ENCODE measurements around the gene NDNF.

Gene NDNF

DNA sequence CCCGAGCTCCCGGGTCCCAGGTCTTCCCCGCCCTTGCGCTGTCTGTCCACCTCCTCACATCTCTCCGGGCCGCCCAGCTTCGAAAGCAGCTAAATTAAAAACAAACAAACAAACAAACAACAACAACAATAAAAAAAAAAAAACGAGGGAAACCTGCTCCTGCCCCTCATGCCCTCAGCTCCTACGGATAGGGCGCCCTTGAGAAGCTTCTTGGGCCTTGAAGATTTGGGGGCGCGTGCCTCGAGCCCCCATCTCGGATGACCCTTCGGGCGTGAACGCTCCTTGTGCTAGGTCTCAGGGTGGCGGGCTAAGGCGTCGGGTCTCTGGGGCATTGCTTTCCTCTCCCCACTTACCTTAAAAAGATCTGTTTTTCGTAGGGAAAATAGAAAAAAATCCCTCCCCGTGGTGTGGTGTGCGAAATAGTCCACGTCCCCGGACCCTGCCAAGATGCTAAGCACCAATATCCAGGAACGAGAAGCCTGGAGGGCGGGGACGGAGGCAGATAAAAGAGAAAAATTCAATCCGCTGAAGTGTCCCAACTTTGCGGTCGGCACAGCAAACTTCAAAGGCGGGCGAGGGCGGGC, 603 bp downstream of the NDNF start:
- H3K27me3 ChIP-seq (ENCODE audit: control insufficient read depth, insufficient read depth, low read length) = peaks cover 5% of the 10 kb centered on the region; the same call in 1 of the 2 replicates
- no peak for DNase-seq (ENCODE audit: low read depth, low spot score)
- peak overlapping the region; percentile 61; the same call in 1 of the 2 replicates for H3K4me3 ChIP-seq (ENCODE audit: low read length)

DNA sequence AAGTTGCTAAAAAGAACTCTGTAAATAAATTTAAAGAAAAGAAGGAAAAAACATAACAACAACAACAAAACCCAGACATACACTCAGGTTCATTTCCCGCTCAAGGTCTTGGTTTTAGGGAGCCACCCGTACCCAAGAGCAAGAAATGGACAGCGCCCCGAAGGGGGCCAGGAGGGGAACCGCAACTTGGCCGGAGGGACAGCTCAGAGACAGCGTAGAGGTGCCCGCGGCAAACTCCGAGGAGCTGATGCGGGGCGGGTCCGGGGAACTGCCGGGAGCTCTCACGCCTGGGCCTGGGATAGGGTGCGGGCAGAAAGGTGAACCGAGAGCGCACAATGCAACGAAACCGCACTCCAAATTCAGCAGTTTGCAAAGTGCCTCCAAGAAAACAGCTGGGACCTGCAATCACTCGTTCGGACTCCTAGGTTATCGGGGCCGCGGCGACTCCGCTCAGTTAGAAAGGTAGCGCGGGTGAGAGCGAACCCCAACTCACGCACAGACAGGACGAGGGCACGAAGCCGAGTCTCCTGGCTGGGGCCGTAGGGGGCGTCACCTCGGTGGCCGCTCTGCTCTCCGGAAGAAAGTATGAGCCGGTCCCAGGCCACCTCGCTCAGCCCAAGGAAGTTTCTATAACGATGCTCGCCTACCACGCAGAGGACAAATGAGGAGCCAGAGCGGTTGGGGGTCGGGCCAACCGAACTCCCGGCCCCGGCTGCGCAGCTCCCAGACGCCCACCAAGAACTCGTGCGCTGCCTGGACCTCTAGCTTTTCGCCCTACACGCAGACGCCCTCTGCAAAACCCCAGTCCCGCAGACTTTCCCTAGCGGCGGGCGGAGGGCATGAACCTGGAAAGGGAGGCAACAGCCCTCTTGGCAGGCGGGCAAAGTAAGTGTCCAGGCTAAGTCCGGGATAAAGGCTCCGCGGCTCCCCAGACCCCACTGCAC, 1.4 kb downstream of the NDNF start:
- H3K27ac ChIP-seq (ENCODE audit: low read length) = no peak overlapping the region
- H3K9me3 ChIP-seq (ENCODE audit: control insufficient read depth, insufficient read depth, low read length) = no peaks in the 10 kb centered on the region
- WGBS (ENCODE audit: insufficient coverage, insufficient read length) = no CpG with 5 or more reads among the region's 64 CpGs
- H3K4me1 ChIP-seq (ENCODE audit: control insufficient read depth, insufficient read depth, low read length) = peaks cover 1% of the 10 kb centered on the region; the same call in 1 of the 2 replicates
- H3K36me3 ChIP-seq (ENCODE audit: control insufficient read depth, insufficient read depth, low read length) = no peaks in the 10 kb centered on the region
- DNase-seq (ENCODE audit: low read depth, low spot score) = no peak
- H3K4me3 ChIP-seq (ENCODE audit: low read length) = peak overlapping the region; percentile 61; the same call in 1 of the 2 replicates
- H3K27me3 ChIP-seq (ENCODE audit: control insufficient read depth, insufficient read depth, low read length) = peaks cover 5% of the 10 kb centered on the region; the same call in 1 of the 2 replicates

More for the DNA sequence above, 603 bp downstream of the NDNF start:
- Histone ChIP-seq H3K9me3 (ENCODE audit: control insufficient read depth, insufficient read depth, low read length) (no peaks in the 10 kb centered on the region), H3K36me3 (ENCODE audit: control insufficient read depth, insufficient read depth, low read length) (no peaks in the 10 kb centered on the region), H3K27ac (ENCODE audit: low read length) (no peak overlapping the region), H3K4me1 (ENCODE audit: control insufficient read depth, insufficient read depth, low read length) (peaks cover 1% of the 10 kb centered on the region; the same call in 1 of the 2 replicates)
- no CpG with 5 or more reads among the region's 34 CpGs for WGBS (ENCODE audit: insufficient coverage, insufficient read length)

DNA sequence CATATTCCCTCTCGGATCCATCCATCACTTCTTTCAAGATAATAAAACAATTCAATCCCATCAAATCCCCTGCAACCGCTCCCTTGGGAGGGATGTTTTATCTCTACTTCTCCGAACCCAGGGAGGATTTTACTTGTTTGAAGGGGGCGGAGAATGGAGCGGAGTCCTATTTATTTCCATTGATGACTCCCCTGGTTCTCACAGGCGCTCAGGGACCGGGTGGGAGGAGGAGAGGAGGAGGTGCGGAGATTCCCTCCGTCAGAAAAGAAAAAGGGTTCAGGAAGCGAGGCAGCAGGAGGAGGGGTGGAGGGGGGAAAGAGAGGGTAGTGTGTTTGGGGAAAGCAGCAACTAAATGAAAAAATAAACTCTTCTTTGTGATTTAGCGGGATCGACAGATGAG, 2.1 kb downstream of the NDNF start:
- H3K27me3 ChIP-seq (ENCODE audit: control insufficient read depth, insufficient read depth, low read length) = peaks cover 5% of the 10 kb centered on the region; the same call in 1 of the 2 replicates
- WGBS (ENCODE audit: insufficient coverage, insufficient read length) = 100% methylated on average over 1 of the region's 12 CpGs
- no peak for DNase-seq (ENCODE audit: low read depth, low spot score)
- H3K4me1 ChIP-seq (ENCODE audit: control insufficient read depth, insufficient read depth, low read length) = peaks cover 1% of the 10 kb centered on the region; the same call in 1 of the 2 replicates
- H3K4me3 ChIP-seq (ENCODE audit: low read length) = peak overlapping the region; percentile 28; the same call in 1 of the 2 replicates
- no peak overlapping the region for H3K27ac ChIP-seq (ENCODE audit: low read length)
- no peaks in the 10 kb centered on the region for H3K36me3 ChIP-seq (ENCODE audit: control insufficient read depth, insufficient read depth, low read length)
- H3K9me3 ChIP-seq (ENCODE audit: control insufficient read depth, insufficient read depth, low read length) = no peaks in the 10 kb centered on the region

DNA sequence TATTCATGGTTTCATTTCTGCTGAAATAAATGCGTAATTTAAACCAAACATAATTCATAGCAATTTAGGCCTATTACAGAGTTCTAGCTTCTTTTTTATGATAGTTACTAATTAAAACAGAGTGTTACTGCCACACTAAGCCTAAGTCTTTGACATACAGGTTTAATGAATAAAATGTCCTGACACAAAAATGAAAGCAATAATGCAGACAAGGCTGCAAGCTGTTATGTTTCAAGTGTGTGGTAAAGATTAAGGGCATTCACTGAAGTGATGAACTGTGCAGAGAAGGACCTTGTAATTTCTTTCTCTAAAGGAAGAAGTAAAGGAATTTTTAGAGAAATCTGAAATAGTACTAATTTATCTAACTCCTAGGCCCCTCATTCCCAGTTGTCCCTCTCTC, 2.9 kb downstream of the NDNF start:
- peaks cover 5% of the 10 kb centered on the region; the same call in 1 of the 2 replicates for H3K27me3 ChIP-seq (ENCODE audit: control insufficient read depth, insufficient read depth, low read length)
- no peaks in the 10 kb centered on the region for H3K36me3 ChIP-seq (ENCODE audit: control insufficient read depth, insufficient read depth, low read length)
- WGBS (ENCODE audit: insufficient coverage, insufficient read length) = no CpG with 5 or more reads among the region's 1 CpG
- H3K27ac ChIP-seq (ENCODE audit: low read length) = no peak overlapping the region
- no peaks in the 10 kb centered on the region for H3K9me3 ChIP-seq (ENCODE audit: control insufficient read depth, insufficient read depth, low read length)
- H3K4me3 ChIP-seq (ENCODE audit: low read length) = no peak overlapping the region
- peaks cover 1% of the 10 kb centered on the region; the same call in 1 of the 2 replicates for H3K4me1 ChIP-seq (ENCODE audit: control insufficient read depth, insufficient read depth, low read length)
- no peak for DNase-seq (ENCODE audit: low read depth, low spot score)

DNA sequence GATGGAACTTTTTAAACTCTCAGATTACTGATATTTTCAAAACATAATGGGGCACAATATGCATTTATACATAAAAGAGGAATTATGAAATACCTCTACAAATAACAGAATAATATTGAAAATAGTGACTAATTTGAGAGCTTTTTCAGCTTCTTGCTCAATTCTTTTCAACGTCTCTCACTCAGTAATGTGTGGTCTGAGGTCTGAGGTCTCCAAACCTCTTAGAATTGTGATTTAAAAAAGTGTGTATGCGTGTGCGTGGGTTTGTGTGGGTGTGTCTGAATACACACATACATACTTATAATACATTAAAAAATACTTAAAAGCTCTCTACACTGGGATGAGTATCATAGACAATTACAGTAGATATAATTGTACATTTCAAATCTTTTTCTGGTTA, 7.9 kb downstream of the NDNF start:
- no peak for DNase-seq (ENCODE audit: low read depth, low spot score)
- no peaks in the 10 kb centered on the region for H3K9me3 ChIP-seq (ENCODE audit: control insufficient read depth, insufficient read depth, low read length)
- WGBS (ENCODE audit: insufficient coverage, insufficient read length) = no CpG with 5 or more reads among the region's 3 CpGs
- no peaks in the 10 kb centered on the region for H3K4me1 ChIP-seq (ENCODE audit: control insufficient read depth, insufficient read depth, low read length)
- no peak overlapping the region for H3K27ac ChIP-seq (ENCODE audit: low read length)
- H3K4me3 ChIP-seq (ENCODE audit: low read length) = no peak overlapping the region
- H3K27me3 ChIP-seq (ENCODE audit: control insufficient read depth, insufficient read depth, low read length) = no peaks in the 10 kb centered on the region
- H3K36me3 ChIP-seq (ENCODE audit: control insufficient read depth, insufficient read depth, low read length) = no peaks in the 10 kb centered on the region

DNA sequence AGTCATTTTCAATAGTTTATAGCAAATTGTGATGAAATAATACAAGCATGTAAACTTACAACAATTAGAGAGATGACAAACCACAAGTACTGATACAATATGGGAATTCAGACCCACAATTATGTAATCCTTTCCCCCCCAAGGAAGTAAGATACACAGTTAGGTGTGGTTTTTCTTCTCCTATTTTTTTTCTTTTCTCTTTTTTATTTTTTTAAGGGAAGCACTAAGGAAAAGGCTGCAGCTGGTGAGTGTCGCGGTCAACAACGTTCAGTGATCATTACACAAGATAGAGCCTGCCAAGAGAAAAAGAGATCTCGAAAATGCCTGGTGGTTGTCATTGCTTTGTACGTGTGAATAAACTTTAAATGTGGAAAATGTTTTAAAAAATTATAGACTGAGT, 9.8 kb downstream of the NDNF start:
- no peak for DNase-seq (ENCODE audit: low read depth, low spot score)
- H3K4me3 ChIP-seq (ENCODE audit: low read length) = no peak overlapping the region
- H3K4me1 ChIP-seq (ENCODE audit: control insufficient read depth, insufficient read depth, low read length) = no peaks in the 10 kb centered on the region
- no peaks in the 10 kb centered on the region for H3K36me3 ChIP-seq (ENCODE audit: control insufficient read depth, insufficient read depth, low read length)
- WGBS (ENCODE audit: insufficient coverage, insufficient read length) = no CpG with 5 or more reads among the region's 5 CpGs
- H3K9me3 ChIP-seq (ENCODE audit: control insufficient read depth, insufficient read depth, low read length) = no peaks in the 10 kb centered on the region
- no peak overlapping the region for H3K27ac ChIP-seq (ENCODE audit: low read length)
- no peaks in the 10 kb centered on the region for H3K27me3 ChIP-seq (ENCODE audit: control insufficient read depth, insufficient read depth, low read length)

DNA sequence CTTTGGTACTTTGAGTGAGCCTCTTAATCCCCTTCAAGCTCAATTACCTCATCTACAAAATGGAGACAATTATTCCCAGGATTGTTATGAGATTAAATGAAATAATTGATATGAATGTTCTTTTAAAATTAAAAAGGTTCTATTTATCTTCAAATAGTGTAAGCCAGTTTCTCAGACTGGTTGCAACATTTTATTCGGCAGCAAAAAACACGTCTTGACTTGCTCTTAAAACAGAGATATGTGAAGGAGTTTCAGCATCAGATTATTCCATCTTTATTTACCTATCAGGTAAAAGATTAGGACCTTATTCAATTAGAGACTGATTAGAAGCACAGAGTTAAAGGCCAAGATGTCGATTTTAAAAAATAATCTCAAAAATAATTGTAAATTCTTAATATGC, 10.5 kb downstream of the NDNF start:
- no peaks in the 10 kb centered on the region for H3K4me1 ChIP-seq (ENCODE audit: control insufficient read depth, insufficient read depth, low read length)
- no peaks in the 10 kb centered on the region for H3K27me3 ChIP-seq (ENCODE audit: control insufficient read depth, insufficient read depth, low read length)
- DNase-seq (ENCODE audit: low read depth, low spot score) = no peak
- H3K27ac ChIP-seq (ENCODE audit: low read length) = no peak overlapping the region
- no peaks in the 10 kb centered on the region for H3K36me3 ChIP-seq (ENCODE audit: control insufficient read depth, insufficient read depth, low read length)
- H3K9me3 ChIP-seq (ENCODE audit: control insufficient read depth, insufficient read depth, low read length) = no peaks in the 10 kb centered on the region
- WGBS (ENCODE audit: insufficient coverage, insufficient read length) = no CpG with 5 or more reads among the region's 3 CpGs
- no peak overlapping the region for H3K4me3 ChIP-seq (ENCODE audit: low read length)

DNA sequence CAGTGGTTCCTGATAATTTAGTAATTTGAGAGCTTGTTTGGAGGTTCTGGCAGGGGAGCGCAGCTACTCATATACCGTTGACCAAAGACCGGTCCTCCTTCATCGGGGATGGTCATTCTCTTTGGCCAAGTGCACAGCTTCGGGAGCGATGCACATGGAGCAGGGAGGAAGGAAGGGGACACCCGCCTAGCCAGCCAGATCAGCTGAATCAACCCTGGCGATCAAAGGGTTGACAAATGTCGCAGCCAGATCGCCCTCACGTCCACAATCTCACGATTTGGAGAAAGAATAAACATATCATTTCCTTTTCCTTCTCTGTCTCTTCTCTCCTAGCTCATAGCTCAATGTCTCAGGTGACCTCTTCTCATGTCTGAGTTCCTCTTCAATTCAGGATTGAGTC, 11.1 kb downstream of the NDNF start:
- H3K4me3 ChIP-seq (ENCODE audit: low read length) = no peak overlapping the region
- H3K36me3 ChIP-seq (ENCODE audit: control insufficient read depth, insufficient read depth, low read length) = no peaks in the 10 kb centered on the region
- H3K9me3 ChIP-seq (ENCODE audit: control insufficient read depth, insufficient read depth, low read length) = no peaks in the 10 kb centered on the region
- WGBS (ENCODE audit: insufficient coverage, insufficient read length) = no CpG with 5 or more reads among the region's 12 CpGs
- H3K4me1 ChIP-seq (ENCODE audit: control insufficient read depth, insufficient read depth, low read length) = no peaks in the 10 kb centered on the region
- DNase-seq (ENCODE audit: low read depth, low spot score) = no peak
- no peak overlapping the region for H3K27ac ChIP-seq (ENCODE audit: low read length)
- H3K27me3 ChIP-seq (ENCODE audit: control insufficient read depth, insufficient read depth, low read length) = no peaks in the 10 kb centered on the region

DNA sequence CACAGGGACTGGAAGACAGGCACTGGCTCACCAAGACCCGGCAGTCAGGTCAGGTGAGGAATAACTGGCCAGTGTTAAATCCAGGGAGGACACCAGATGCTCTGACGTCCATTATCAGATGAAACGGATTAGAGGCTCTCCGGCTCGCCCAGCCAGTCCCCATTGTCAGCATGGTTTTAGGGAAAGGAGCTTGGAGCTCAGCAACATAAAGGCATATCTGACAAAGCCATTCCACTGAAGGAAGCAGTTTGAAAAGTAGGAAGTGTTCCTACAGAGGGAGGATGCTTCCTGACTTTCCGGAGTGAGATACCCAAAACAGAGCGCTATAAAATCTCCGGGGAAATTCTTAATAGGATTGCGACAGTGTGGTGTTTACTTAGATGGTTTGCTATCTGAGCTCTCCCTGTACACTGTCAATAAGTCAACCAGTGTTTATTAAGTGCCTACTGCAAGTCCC, 14.8 kb downstream of the NDNF start:
- H3K4me1 ChIP-seq (ENCODE audit: control insufficient read depth, insufficient read depth, low read length) = no peaks in the 10 kb centered on the region
- H3K27me3 ChIP-seq (ENCODE audit: control insufficient read depth, insufficient read depth, low read length) = no peaks in the 10 kb centered on the region
- H3K36me3 ChIP-seq (ENCODE audit: control insufficient read depth, insufficient read depth, low read length) = no peaks in the 10 kb centered on the region
- no peaks in the 10 kb centered on the region for H3K9me3 ChIP-seq (ENCODE audit: control insufficient read depth, insufficient read depth, low read length)
- WGBS (ENCODE audit: insufficient coverage, insufficient read length) = no CpG with 5 or more reads among the region's 9 CpGs
- no peak for DNase-seq (ENCODE audit: low read depth, low spot score)
- H3K4me3 ChIP-seq (ENCODE audit: low read length) = no peak overlapping the region
- no peak overlapping the region for H3K27ac ChIP-seq (ENCODE audit: low read length)

DNA sequence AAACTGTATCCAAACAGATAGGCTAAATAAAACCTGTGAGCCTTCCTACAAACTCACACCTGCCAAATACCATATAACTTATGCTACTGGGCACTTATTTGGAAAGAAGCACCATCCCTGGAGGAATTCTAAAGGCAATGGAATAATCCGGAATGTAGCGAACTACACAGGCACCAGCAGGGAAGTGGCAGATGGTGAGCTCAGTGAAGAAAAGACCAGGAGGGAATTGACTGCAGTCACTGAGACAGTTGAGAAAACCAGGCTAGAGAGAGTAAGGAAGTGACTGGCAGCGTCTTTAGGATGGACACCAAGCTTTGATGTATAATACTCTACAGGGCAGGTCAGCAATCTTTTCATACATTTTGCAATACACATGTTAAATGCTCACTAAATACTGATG, 16.3 kb downstream of the NDNF start:
- H3K9me3 ChIP-seq (ENCODE audit: control insufficient read depth, insufficient read depth, low read length) = no peaks in the 10 kb centered on the region
- no peak overlapping the region for H3K27ac ChIP-seq (ENCODE audit: low read length)
- H3K4me3 ChIP-seq (ENCODE audit: low read length) = no peak overlapping the region
- no peak for DNase-seq (ENCODE audit: low read depth, low spot score)
- H3K4me1 ChIP-seq (ENCODE audit: control insufficient read depth, insufficient read depth, low read length) = no peaks in the 10 kb centered on the region
- no peaks in the 10 kb centered on the region for H3K27me3 ChIP-seq (ENCODE audit: control insufficient read depth, insufficient read depth, low read length)
- no peaks in the 10 kb centered on the region for H3K36me3 ChIP-seq (ENCODE audit: control insufficient read depth, insufficient read depth, low read length)
- no CpG with 5 or more reads among the region's 3 CpGs for WGBS (ENCODE audit: insufficient coverage, insufficient read length)
